GM21717 (cell line): Measurements from ENCODE around the gene ATXN7.
A peak's percentile ranks its signal among the peaks of the same experiment; 100 is the strongest.

ENCODE experiments used
- ATAC-seq: cut with Tn5 transposase; IDR thresholded peaks from one replicate; pipeline ENCODE4 v1.9.1; 2021; ENCODE audit warnings: mild to moderate bottlenecking, moderate library complexity; ENCODE audit not compliant: unreplicated experiment

ATXN7 gene

DNA sequence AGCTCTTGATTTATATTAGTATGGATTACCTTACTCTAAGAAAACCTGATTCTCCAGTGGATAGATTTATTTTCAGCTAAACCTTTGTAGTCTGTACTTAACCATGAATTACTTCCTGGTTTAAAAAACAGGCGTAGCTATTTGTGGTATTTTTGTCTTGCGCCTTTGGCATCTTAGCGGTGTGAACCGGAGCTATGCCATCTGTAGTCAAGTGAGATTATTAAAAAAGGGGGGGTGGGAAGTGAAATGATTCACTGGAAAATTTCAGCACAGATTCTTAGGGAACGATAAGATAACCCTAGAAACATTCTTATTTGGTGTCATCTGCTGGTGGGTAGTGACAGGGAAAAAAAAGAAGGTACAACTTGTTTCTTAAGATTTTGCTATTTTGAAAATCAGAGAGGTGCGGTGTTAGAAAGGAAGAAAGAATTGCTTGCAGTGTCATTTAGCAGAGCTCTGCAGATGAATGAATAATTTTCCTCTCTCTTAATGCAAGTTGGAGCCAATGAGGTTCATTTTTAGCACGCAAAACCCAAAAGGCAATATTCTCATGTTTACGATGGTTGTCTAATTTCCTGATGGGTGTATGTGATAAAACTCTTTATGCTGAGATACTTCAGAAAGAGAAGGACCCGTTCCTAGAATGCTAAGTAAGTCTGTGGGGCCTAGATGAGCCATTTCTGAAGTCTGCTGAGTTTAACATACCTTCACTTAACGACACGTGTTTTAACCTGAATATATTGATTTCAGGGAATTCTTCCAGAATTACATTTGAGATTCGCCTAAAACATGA, 115.6 kb downstream of the ATXN7 start:
- ATAC-seq, result no peak

DNA sequence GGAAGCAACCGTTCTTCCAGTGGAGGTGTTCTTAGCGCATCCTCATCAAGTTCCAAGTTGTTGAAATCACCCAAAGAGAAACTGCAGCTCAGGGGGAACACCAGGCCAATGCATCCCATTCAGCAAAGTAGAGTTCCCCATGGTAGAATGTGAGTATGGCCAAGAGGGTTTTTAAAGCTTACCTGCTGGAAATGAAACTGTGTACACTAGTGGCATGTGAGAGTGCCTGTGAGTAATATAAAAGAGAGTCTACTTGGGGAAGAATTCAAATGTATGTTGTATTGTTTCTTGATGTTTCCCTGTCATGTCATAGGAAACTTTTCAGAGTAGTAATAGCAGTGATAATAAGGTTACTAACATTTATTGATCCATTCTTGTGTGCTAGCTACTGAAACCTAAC, 116.4 kb downstream of the ATXN7 start:
- no peak for ATAC-seq

DNA sequence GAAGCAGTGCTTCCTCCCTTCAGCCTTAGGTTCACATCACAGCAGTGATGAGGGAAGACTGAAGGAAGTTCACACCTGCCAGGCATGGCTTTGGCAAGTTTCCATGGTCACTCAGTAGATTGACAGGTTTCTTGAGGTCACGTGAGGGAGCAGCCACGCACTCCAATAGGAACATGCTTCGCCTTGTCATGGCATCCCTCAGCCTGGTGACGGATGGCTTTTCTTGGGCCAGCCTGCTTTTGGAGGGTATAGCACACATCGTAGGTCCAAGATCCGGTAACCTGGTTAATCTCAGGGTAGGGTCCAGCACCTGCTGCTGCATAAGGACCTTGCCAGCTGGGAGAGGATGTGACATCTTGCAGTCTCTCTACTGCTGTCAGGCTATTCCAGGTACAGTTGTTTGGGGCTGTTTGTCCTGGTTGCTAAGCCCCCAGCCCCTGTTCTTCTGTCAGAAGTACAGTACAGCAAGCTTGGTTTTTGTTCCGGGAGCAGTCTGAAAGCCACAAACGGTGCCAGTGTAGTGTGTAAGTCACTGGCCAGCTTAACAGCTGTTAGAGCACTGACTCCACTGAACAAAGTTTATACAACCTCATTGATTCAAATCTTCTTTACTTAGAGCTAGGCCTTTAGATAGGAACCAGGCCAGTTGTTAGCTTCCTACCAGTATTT, 117.3 kb downstream of the ATXN7 start:
- no peak for ATAC-seq

DNA sequence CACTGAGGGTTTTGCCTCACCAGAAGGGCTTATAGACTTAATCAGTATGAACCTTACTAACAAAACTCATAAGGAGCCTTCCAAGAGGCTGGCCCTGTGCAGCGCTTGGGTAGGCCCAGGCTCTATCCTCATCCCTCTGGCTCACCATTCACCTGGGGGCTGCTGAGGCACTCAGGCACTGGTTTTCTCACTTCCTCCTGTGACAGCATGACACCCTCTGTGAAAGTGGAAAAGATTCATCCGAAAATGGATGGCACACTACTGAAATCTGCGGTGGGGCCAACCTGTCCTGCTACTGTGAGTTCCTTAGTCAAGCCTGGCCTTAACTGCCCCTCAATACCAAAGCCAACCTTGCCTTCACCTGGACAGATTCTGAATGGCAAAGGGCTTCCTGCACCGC, 118.3 kb downstream of the ATXN7 start:
- no peak for ATAC-seq

DNA sequence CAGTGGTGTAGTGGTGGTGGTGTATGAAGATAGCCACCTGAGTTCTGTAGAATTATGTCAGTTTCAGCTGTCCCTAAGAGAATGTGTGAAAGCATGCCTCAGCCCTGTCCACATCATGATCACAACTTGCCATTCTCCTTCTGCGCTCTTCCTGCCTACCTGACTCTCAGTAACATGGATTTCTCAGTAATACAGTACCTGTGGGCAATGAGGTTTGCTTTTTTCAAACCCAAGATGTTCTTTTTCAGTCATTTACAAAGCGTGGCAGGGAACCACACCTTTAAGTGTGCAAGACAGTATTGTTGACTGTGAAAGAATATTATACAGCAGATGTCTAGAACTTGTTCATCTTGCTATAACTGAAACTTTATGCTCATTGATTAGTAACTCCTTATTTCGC, 120.7 kb downstream of the ATXN7 start:
- no peak for ATAC-seq

DNA sequence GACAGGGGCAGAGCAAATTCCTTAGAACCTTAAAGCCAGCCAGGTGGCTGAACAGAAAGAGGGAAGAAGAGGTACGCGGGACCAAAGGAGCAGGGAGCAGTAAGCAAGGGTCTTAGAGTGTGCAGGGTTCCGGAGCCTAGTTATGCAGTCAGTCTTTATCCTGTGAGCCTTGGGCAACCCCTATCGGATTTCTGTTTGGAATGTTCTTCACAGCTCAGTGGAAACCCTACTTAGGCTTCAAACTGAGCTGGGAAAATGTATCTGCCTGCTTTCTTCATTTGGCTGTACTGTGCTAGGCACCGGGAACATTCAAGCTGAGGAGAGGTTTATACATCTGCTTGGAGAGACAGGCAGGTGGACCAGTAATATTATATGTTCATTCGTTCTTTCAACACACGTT, 122.5 kb downstream of the ATXN7 start:
- no peak for ATAC-seq

DNA sequence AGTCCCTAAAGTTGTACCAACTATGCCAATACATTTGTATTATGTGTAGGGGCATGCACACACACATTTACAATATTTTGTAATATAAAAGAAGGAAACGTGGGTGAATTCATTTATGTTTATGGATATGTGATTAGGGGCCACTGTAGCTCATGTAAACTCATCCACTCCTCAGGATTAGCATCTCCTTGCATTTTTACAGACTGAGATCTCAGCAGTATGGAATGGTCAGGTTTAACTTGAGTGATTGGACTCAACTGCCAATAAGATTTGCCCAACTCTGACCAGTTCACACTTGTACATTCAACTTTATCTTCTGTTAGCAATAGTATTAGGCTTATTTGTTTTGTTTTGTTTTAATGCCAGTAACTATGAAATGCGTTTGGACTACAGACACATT, 123.2 kb downstream of the ATXN7 start:
- no peak for ATAC-seq

DNA sequence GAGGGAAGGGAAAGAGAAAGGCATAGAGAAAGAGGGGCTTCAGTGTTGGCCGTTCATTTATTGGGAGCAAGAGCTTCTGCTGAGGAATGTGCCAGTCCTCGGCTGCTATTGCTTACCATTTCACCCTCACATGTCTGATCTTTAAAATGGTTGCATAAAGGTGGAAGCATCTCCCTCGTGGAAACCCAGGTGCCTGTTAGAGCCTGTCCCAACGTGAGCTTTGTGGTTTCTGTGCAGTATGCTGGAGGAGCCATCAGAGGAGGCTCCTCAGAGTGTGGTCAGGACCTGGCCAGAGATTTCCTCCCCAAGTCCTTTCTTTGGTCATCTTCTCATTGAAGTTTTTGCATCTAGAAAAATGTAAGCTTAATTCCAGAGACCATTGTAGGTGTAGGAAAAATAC, 125.3 kb downstream of the ATXN7 start:
- ATAC-seq, result no peak

DNA sequence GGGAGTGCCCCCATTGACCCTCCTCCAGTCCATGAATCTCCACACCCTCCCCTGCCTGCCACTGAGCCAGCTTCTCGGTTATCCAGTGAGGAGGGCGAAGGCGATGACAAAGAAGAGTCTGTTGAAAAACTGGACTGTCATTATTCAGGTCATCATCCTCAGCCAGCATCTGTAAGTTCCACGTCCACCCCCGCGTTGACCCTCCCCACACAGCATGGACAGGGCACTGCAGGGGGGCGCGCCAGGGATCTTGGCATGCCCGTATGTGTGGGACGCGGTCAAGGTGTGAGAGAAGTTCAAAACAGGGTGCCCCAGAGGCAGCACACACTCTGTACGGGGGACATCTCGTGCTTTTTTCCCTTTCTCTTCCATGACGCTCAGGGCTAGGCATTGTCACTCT, 126.5 kb downstream of the ATXN7 start:
- no peak for ATAC-seq

DNA sequence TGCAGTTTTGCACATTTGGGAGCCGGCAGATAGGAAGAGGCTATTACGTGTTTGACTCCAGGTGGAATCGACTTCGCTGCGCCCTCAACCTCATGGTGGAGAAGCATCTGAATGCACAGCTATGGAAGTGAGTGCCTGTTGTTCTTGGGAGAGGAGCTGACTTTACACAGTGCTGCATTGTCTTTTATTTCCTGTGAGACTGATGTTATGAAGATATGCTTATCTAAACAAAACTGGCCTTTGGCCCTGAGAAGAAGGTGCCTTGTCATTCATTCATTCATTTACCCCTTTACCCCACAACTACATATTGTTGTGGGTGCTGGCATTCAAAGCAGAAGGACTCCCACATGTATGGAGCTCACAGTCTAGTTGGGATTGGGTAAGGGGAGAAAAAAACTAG, 127.1 kb downstream of the ATXN7 start:
- no peak for ATAC-seq

DNA sequence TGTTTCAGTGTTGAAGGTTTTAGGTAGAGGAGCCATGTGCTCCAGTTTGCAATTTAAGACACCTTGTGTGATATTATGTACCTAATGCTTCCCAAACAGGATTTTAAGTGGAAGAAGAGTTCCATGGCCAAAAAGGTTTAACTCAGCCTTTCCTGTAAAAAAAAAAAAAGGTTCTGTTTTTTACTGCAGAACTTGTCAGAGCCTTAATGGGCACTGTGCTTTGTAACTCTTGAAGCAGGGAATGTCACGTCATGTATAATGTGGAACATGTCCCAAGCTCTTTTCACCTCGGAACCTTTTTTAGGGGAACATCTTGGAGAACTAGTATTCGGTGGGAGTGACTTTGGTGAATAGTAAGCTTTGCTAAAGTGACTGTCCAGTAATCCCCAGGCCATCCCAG, 128.0 kb downstream of the ATXN7 start:
- ATAC-seq, result no peak

DNA sequence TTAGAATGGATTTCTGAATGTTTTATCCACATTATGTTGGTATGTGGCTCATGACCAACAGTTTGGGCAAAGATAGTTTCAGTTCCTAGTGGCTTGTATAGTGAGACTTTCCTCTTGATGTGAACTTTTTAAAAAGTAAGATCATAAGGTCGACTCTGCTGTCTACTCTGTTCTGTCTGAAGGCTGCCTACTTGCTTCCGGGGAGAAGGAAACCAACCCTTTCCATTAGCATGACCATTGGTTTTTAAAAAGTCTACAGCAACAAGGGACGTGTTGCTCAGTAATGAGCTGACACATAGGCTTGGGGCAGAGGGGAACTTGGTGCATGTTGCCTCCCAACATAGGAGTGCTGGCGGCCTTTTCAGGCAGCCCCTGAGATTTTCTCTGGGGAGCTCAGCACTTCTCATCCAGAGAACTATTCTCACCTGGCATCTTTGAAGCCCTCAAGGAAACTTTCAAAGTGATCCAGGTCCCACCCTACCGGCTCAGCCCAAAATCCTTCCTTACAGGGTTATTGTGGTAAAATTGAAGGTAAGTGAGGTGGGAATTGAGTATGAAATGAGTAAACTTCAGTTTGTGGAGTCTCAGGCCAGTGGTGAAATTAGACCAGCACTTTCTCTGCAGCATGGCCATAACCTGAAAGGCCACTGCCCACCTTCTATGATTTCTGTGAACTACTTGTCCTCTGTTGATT, 129.0 kb downstream of the ATXN7 start:
- no peak for ATAC-seq

DNA sequence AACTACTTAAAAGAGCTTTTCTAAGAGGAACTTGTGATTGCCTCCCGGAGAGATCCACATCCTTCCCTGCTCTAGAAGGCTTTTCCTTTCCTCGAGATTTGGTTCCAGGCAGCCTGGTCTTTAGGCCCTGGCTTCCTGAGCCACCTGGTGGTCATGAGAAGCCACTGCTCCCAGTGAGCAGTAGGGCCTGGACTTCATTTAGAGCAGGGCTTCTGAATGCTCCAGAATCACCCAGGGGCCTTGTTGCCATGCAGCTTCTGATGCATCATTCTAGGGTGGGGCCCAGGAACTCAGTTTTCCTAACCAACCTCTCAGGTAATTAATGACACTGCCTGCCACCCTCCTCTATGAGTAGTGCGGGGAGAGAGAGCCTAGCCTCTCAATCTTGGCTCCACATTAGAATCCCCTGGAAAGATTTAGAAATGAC, 130.0 kb downstream of the ATXN7 start:
- ATAC-seq, result peak; percentile 73

DNA sequence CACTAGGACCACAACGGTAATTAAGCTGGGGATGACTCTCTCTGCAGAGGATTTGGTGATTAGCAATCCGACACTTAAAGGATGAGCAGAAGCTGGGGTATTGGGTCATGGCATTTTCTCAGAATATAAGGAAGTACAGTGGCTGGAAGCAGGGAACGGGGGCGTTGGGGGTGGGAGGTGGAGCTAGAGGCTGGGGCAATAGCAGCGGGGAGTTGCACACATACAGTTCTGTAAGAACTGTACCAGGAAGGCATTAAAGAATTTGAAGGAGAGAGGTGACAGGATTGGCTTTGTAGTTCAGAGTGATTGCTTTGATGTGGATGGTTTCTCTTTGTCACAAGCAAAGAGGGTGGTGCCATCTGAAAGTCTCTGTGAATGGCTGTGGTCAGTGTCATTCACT, 131.4 kb downstream of the ATXN7 start:
- no peak for ATAC-seq

DNA sequence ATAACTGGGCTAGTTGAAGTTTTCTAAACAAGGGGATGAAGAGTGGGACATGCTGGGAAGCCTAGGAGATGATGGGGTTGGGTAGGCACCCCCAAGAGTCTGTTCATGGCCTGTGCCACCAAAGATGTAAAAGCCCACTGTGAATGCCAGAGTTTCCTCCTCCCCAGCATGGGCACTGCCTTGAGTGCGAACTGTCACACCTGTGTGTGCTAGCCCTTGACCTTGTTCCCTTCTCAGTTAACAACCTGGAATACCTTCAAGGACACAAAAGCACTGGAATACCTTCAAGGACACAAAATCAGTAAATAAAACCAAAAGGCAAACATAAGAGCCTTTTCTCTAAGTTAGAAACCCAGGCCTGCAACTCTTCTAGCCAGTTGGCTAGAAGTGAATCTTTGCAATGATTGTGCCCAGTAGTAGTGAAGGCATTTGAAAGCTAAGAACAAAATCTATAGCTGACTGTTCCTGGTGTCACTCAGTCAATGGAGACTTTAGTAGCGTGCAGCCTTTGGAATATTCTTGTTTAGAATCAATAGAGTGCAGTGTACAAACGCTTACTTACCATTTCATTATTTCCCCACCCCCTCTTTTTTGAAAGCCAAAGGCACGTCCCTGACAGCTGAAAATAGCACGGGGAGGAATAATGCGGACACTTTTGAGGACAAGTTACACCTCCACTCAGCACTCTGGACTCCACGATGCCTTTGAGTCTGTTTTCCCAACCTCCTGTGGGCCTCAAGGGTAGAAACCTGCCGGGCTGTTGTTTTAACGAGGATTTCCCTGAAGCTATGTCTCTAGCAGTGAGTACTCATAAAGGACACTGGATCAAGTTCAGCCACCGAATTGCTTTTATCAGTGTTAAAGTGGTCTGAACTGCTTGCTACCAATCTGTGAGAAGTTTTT, 135.4 kb downstream of the ATXN7 start:
- no peak for ATAC-seq

DNA sequence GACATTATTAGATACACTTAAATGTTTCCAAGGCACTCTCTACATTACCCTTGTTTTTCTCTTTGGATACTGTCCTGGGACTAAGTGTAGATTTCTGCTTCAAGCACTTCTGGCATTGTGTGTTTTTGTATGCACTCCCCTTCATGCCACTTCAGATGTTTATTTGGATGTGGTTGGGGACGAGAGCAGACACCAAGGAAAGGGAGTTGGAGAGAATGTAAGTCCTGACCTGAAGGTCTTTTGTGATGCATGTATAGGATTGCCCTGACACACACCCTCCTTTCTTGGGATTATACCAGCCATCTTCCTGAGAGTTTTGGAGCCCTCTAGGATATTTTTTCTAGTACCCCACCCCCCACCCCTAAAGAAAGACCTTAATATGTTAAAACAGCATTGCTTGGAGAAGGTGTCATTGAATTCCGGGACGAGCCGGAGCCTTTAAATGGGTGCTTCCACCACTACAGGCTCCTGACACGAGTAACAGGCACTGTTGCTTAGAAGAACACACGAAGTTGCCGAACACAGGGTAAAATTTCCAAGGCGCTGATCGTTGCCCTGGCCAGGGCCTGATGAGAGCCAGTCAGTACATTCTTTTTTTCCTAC, 136.9 kb downstream of the ATXN7 start:
- ATAC-seq, result no peak

DNA sequence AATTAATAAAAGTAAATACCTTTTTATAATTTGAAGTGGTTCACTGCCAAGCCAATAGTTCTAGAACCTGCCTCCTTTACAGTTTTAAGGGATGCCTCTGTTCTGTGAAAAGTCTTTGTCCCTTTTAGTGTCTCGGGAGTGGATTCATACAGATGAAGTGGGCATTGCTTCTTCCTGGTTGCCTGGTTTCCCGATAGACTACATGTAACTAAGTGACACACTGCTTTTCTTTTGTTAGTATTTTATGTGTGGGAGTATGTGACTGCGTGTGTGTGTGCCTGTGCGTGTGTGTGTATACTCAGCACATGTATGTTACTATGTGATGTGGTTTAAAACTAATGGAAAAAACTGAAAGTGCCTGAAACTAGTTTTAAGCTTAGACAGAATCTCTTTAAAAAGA, 138.6 kb downstream of the ATXN7 start:
- no peak for ATAC-seq

DNA sequence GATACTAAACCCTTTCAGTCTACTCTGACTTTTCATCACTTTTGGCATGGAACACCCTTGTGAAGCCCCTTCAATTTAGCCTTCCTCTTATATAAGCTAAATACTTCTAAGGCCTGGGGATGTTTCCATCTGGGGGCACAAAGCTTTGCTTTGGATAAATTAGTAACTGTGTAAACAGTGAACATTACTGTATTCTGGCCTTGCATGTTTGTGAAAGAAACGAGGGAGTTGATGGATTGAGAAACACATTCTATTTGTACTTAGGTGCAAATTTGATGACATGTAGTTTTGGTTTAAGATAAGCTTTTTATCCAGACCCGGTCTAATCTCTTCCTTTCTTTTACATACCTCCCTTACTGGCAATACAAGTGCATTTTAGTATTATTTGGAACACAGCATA, 139.9 kb downstream of the ATXN7 start:
- ATAC-seq, result no peak

DNA sequence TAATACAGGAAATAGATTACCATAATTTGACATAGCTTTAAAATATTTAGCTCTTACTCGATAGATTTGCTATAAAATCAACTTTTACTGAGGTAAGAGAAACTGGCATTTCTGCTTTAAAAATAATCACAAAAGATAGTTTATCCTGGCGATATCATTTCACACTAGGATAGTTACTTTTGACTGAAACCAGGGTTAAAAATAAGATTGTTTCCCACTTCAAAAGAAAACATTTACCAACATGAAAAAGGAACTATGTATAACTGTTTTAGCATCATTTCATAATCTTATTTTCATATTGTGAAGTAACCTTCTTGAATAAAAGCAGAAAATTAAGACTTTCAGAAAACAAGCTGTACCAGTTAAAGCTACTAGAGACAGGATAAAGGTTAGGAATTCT, 144.3 kb downstream of the ATXN7 start:
- ATAC-seq, result no peak

DNA sequence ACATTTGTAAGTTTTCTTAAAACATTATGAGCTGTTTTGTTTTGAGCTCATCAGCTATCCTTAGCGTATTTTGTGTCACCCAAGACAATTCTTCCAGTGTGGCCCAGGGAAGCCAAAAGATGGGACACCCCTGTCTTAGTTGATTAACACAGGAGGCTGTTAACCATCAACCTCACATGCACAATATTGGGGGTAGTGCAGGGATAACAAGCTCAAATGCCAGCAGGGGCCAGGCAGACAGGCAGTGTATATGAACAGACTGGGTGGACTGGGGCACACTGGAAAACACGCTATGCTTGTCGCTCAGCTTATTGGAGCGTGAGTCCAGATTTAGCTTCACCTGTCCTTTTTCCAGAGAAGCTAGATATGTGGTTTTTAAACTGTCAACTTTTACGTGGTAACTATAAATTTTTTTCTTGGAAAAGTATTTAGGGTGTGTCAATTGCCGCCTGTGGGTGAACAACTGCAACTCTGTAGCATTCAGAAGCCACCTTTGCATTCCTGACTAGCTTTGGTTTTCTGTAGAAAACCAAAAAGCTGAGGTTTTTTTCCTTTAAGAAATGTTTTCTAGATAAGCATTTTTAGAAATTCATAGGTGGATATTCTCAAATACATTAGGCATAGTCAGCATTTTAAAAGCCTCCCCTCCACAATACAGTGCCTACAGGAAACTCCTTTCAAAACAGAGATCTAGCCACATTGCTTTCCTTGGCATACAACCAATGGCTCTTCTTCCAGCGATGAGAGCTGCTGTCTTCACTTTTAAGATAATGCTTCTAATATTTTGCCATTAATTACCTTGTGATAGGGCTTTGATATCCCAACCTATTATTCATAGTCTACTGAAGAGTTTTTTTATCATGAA, 145.1 kb downstream of the ATXN7 start:
- no peak for ATAC-seq
